H9 (cell line): ENCODE data around the gene LIMK2. TPM values are rescaled to one million over a fixed set of nuclear protein-coding genes. Genes with fewer than 3 reads are reported as not detected.

Experiments used
- DNase-seq: peaks from one replicate; pipeline ENCODE4 v3.0.0-alpha.2; 2017
- H2AFZ ChIP-seq: one replicate; pipeline ENCODE4 v1.6.1; 2013; ENCODE audit warnings: mild to moderate bottlenecking, low read length, control low read depth, moderate library complexity
- H2AK5ac ChIP-seq: 2 replicates; pipeline ENCODE4 v1.6.1; 2013; ENCODE audit warnings: low read length, control low read depth, mixed read lengths; ENCODE audit not compliant: insufficient read length
- H2BK120ac ChIP-seq: one replicate; pipeline ENCODE4 v1.6.1; 2013; ENCODE audit warnings: low read depth, mild to moderate bottlenecking, low read length, control low read depth, inconsistent platforms; ENCODE audit not compliant: poor library complexity, severe bottlenecking
- H2BK12ac ChIP-seq: 2 replicates; pipeline ENCODE4 v1.6.1; 2013; ENCODE audit warnings: low read length, control low read depth, mixed read lengths, low read depth; ENCODE audit not compliant: insufficient read length
- H2BK15ac ChIP-seq: 2 replicates; pipeline ENCODE4 v1.6.1; 2013; ENCODE audit warnings: low read depth, low read length, control low read depth
- H2BK20ac ChIP-seq: one replicate; pipeline ENCODE4 v1.6.1; 2013; ENCODE audit warnings: low read depth, mild to moderate bottlenecking, low read length, control low read depth, inconsistent platforms; ENCODE audit not compliant: poor library complexity, severe bottlenecking
- H2BK5ac ChIP-seq: 2 replicates; pipeline ENCODE4 v1.6.1; 2013; ENCODE audit warnings: low read length, control low read depth, mixed read lengths; ENCODE audit not compliant: insufficient read length
- H3K14ac ChIP-seq: 2 replicates; pipeline ENCODE4 v1.6.1; 2013; ENCODE audit warnings: low read length, control low read depth; ENCODE audit not compliant: insufficient read depth
- H3K18ac ChIP-seq: 2 replicates; pipeline ENCODE4 v1.6.1; 2013; ENCODE audit warnings: low read depth, mild to moderate bottlenecking, mixed read lengths, low read length, control low read depth; ENCODE audit not compliant: insufficient read length
- H3K23ac ChIP-seq: 2 replicates; pipeline ENCODE4 v1.6.1; 2013; ENCODE audit warnings: low read length, control low read depth, mixed read lengths, low read depth; ENCODE audit not compliant: insufficient read length
- H3K23me2 ChIP-seq: 2 replicates; pipeline ENCODE4 v1.6.1; 2013; ENCODE audit warnings: low read depth, mild to moderate bottlenecking, mixed read lengths, low read length, control low read depth; ENCODE audit not compliant: insufficient read length, poor library complexity, severe bottlenecking
- H3K27ac ChIP-seq: 2 replicates; pipeline ENCODE4 v1.5.1; 2013; ENCODE audit warnings: low read length, control low read depth, mixed read lengths, low read depth; ENCODE audit not compliant: insufficient read length
- H3K27me3 ChIP-seq: 2 replicates; pipeline ENCODE4 v1.6.1; 2013; ENCODE audit warnings: low read length, control low read depth, inconsistent platforms; ENCODE audit not compliant: insufficient read depth
- H3K4ac ChIP-seq: 2 replicates; pipeline ENCODE4 v1.6.1; 2013; ENCODE audit warnings: low read depth, mild to moderate bottlenecking, control low read depth, inconsistent platforms, low read length, moderate library complexity
- H3K4me1 ChIP-seq: 2 replicates; pipeline ENCODE4 v1.6.1; 2013; ENCODE audit warnings: low read length, control low read depth, inconsistent platforms; ENCODE audit not compliant: insufficient read depth
- H3K4me2 ChIP-seq: 2 replicates; pipeline ENCODE4 v1.6.1; 2013; ENCODE audit warnings: low read length, control low read depth, mixed read lengths; ENCODE audit not compliant: insufficient read length, insufficient read depth
- H3K56ac ChIP-seq: 2 replicates; pipeline ENCODE4 v1.6.1; 2013; ENCODE audit warnings: low read depth, mild to moderate bottlenecking, mixed read lengths, low read length, control low read depth; ENCODE audit not compliant: insufficient read length
- H3K79me1 ChIP-seq: 2 replicates; pipeline ENCODE4 v1.6.1; 2013; ENCODE audit warnings: low read depth, mild to moderate bottlenecking, moderate library complexity, low read length, control low read depth, inconsistent platforms; ENCODE audit not compliant: insufficient read depth, poor library complexity, severe bottlenecking
- H3K79me2 ChIP-seq: 2 replicates; pipeline ENCODE4 v1.6.1; 2013; ENCODE audit warnings: low read length, control low read depth, inconsistent platforms; ENCODE audit not compliant: insufficient read depth
- H3K9ac ChIP-seq: 2 replicates; pipeline ENCODE4 v1.6.1; 2013; ENCODE audit warnings: low read length, control low read depth, mixed read lengths; ENCODE audit not compliant: insufficient read length; ENCODE audit errors: extremely low read depth
- H3K9me3 ChIP-seq: one replicate; pipeline ENCODE4 v1.6.1; 2013; ENCODE audit warnings: low read depth, low read length, inconsistent platforms; ENCODE audit not compliant: control insufficient read depth
- H3T11ph ChIP-seq: one replicate; pipeline ENCODE4 v1.6.1; 2013; ENCODE audit warnings: mild to moderate bottlenecking, low read length, control low read depth, inconsistent platforms
- H4K20me1 ChIP-seq: one replicate; pipeline ENCODE4 v1.6.1; 2013; ENCODE audit not compliant: control insufficient read depth, insufficient read length, insufficient read depth
- H4K5ac ChIP-seq: 2 replicates; pipeline ENCODE4 v1.6.1; 2013; ENCODE audit warnings: low read depth, mild to moderate bottlenecking, mixed read lengths, low read length, control low read depth; ENCODE audit not compliant: insufficient read length
- H4K8ac ChIP-seq: replicated peaks from 2 replicates; pipeline ENCODE4 v1.6.1; 2013; ENCODE audit warnings: low read length, control low read depth, mixed read lengths, low read depth; ENCODE audit not compliant: insufficient read length
- H4K91ac ChIP-seq: 2 replicates; pipeline ENCODE4 v1.6.1; 2013; ENCODE audit warnings: low read depth, mild to moderate bottlenecking, moderate library complexity, mixed read lengths, low read length, control low read depth; ENCODE audit not compliant: insufficient read length
- H3K27ac Mint-ChIP-seq, 3 experiments: 2 replicates in 2 of 3; 3 replicates in 1 of 3; pipeline ENCODE4 v1.8.0; 2020 to 2021; ENCODE audit warnings: mixed read lengths in 3 of 3, mild to moderate bottlenecking in 1 of 3, moderate library complexity in 1 of 3
- H3K27me3 Mint-ChIP-seq: 2 replicates; pipeline ENCODE4 v1.8.0; 2021; ENCODE audit warnings: low read depth, mild to moderate bottlenecking, moderate library complexity, mixed read lengths
- H3K36me3 Mint-ChIP-seq, 3 experiments: 2 replicates in 2 of 3; 3 replicates in 1 of 3; pipeline ENCODE4 v1.8.0; 2020 to 2021; ENCODE audit warnings: low read depth in 3 of 3, mixed read lengths in 3 of 3; ENCODE audit not compliant: insufficient read depth in 1 of 3
- H3K4me1 Mint-ChIP-seq, 2 experiments: 2 replicates each; pipeline ENCODE4 v1.8.0; 2020; ENCODE audit warnings: mixed read lengths in 2 of 2
- H3K4me3 Mint-ChIP-seq, 2 experiments: 2 replicates in 1 of 2; 3 replicates in 1 of 2; pipeline ENCODE4 v1.8.0; 2020 to 2021; ENCODE audit warnings: mild to moderate bottlenecking in 2 of 2, mixed read lengths in 2 of 2, moderate library complexity in 1 of 2
- H3K9me3 Mint-ChIP-seq, 2 experiments: 2 replicates in 1 of 2; 3 replicates in 1 of 2; pipeline ENCODE4 v1.8.0; 2020; ENCODE audit warnings: mild to moderate bottlenecking in 2 of 2, mixed read lengths in 2 of 2, moderate library complexity in 1 of 2
- CTCF ChIP-seq: fragments of 200-600 bp; sonication (generic); conservative IDR thresholded peaks from 3 replicates; pipeline ENCODE4 v1.8.0; 2021; ENCODE audit warnings: antibody characterized with exemption, mild to moderate bottlenecking
- WGBS: extraction: QIAGEN DNeasy Blood & Tissue Kit; methylation state at CpG from one replicate; pipeline ENCODE4 v1.1.7; 2013; ENCODE audit warnings: missing lambda C conversion rate, low lambda C conversion rate, mixed read lengths; ENCODE audit not compliant: insufficient read length; ENCODE audit errors: extremely low coverage; 5-methylcytosine and 5-hydroxymethylcytosine counted together
- total RNA-seq: library from RNA; stranded (reverse); gene quantifications from 2 replicates; pipeline ENCODE4 v1.2.1, GENCODE V29; 2021

Gene LIMK2
- total RNA-seq, 1 experiment from 2014 or later = 51.3 TPM

- Histone ChIP-seq H3T11ph (no peak overlapping the region), H2AK5ac (no peak overlapping the region), H3K23me2 (no peaks in the 10 kb centered on the region), H2BK120ac (no peak overlapping the region), H3K18ac (peak overlapping the region; percentile 2), H3K79me1 (no peaks in the 10 kb centered on the region), H4K91ac (no peak overlapping the region), H3K4ac (no peak overlapping the region), H2BK20ac (no peak overlapping the region), H3K27ac (no peak overlapping the region), H2BK12ac (no peak overlapping the region), H3K27me3 (no peaks in the 10 kb centered on the region), H3K4me2 (no peak overlapping the region), H2AFZ (no peak overlapping the region), H4K20me1 (no peaks in the 10 kb centered on the region), H3K4me1 (0 out of 2 replicates have a peak, but pooled peaks cover 4% of the 10 kb centered on the region), H3K14ac (no peak overlapping the region), H3K9ac (no peak overlapping the region), H3K9me3 (no peaks in the 10 kb centered on the region), H3K56ac (no peak overlapping the region), H2BK5ac (no peak overlapping the region), H3K79me2 (no peaks in the 10 kb centered on the region), H2BK15ac (no peak overlapping the region), H3K23ac (no peak overlapping the region), H4K5ac (no peak overlapping the region), H4K8ac (no peak overlapping the region)
- Mint-ChIP-seq H3K4me3 (no peak overlapping the region), H3K4me1 (peaks cover 20 to 32% of the 10 kb centered on the region in 2 experiments), H3K9me3 (no peaks in the 10 kb centered on the region), H3K36me3 (peaks cover 4 to 21% (median 8%) of the 10 kb centered on the region in 3 experiments; a peak in 5 of 7 replicates), H3K27me3 (no peaks in the 10 kb centered on the region; the same call in 1 of the 2 replicates), H3K27ac (peak overlapping the region in 2 of 3 experiments; percentile 17 to 77; a peak in 4 of 7 replicates)
- peak; percentile 86 for DNase-seq
- no CpG with 5 or more reads among the region's 4 CpGs for WGBS
- TF ChIP-seq CTCF = no peak; the same call in 2 of the 3 replicates
Observed at GRCh38 chr22:31253949-31254348, 41.9 kb downstream of the LIMK2 start.
